Measurements from ENCODE around the gene FZR1.

Gene FZR1

DNA sequence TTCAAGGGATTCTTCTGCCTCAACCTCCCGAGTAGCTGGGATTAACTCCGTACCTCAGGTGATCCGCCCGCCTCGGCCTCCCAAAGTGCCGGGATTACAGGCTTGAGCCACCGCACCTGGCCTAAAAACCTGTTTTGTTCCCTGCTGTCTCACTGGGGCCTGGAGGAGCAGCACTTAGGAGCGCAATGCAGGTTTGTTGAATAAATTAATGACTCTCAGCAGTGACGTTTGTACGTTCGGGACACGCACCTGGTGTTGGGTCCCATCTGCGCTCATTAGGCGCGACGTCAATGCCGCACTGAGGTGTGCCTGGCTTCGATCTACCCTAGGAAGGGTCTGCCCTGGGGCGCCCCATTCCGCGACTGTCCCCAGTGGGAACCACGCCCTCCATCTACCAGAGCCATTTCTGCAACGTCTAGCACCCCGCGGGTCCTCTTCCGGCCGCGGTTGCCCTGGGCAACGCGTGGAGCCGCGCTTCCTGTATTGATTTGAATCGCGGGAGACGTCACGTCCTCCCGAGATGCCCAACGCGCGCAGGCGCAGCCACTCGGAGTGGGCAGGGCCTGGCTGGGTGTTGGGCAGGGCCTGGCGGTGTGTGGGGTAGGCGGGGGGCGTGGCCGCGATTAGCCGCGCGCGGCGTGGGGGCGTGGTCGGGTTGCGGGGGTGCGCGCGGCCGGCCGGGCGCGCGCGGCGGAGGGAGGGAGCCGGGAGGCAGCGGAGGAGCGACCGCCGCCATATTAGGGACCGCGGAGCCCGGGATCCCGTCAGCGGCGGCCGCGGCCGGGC lies at the start of gene FZR1:
Gene FZR1, plus strand, starts transcription at position 714 of the 786 bp plus-strand sequence. CDS start 16,679 bp downstream, outside the sequence.
- peak; percentile 55 to 99 (median 98) for DNase-seq

DNA sequence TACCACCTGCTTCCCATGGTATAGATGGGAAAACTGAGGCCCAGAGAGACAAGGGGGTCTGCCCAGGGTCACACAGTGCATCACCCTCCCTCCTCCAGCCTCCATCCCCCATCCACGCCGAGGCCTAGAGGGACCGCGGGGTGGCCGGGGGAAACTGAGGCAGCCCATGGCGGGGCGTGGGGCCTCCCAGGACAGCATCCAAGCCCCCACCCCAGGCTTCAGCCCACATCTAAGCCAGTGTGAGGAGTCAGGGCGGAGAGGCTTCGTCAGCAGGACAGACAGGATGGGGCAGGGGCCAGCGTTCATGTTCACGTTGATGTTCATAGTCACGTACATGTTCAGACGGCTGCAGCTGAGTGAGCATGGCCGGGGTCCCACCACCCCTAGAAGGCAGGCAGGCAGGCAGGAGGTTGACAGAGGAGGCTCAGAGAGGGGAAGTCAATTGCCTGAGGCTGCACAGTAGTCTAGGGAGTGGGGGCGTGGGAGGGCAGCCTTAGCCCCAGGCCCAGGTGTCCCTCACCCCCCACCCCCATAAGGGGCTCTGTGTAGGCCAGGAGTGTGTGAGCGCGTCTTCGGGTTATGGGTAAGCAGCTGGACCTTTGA lies 49.1 kb upstream of the FZR1 start:
- no peak for DNase-seq

DNA sequence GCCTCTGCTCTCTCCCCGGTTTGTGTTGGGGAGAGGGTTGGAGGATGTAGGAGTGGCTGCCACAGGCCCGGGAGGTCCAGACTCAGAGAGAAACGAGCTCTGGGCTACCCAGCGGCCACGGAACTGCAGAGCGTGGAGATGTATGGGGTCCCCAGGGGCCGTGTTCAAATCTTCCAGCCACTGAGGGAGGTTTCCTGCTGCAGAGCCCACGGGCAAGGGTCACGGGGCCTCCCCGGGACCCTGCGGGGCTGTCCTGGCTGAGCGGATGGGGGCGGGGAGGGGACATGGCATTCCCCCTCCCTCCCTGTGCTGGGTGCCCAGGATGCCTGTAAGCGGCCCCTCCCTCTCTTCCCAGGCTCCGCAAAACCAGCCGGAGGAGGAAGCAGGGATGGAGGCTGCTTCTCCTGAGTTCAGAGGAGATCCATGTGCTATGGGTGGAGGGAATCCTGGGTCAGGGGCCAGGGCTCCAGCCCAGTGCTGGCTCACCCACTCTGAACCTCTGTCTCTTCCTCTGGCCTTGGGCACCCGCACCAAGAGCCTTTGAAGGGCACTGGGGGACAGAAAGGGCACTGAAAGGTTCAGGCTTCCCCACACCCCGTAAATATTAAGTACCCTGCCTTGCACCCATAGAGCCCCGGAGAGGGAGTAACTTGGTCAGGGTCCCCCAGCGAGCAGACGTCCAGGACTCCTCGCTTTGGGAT lies 48.4 kb upstream of the FZR1 start:
- DNase-seq, result no peak

DNA sequence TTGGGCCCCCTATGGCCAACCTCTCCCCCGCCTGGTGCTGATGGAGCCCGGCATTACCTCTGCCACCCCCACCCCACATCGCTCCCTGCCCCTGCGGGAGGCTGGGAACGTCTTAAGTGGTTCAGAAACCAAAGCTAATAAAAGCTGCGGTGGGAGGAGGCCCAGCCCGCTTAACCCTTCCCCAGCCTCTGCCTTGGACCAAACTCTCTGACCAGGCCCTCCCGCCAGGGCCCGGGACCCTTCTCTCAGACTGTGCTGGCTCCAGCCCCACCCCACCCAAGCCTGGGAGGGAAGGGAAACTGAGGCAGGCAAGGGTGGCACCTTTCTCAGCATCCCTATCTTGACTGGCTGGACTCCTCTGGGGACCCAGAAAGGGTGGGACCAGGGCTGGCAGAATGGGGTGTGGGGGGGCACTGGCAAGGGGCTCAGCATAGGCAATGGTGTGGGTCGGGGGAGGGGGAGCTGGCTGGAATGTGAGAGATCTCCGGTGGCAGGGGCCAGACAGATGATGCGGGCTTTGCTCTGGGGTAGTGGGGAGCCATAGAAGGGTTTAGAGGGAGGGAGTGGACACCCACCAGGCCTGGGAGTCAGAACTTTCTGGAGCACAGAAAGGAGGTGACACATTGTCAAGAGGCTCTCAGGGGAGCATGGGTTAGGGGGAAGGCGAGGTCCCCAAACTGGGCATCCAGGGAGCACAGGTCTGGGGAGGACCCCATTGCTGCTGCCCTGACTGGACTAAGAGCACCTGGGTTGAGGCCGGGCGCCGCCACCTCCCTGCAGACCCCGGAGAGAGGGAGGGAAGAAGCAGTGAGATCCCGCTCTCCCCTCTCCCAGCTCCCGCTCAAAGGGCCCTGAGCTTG lies 47.7 kb upstream of the FZR1 start:
- peak in 2 of 51 donors; percentile 11 to 14 for DNase-seq

DNA sequence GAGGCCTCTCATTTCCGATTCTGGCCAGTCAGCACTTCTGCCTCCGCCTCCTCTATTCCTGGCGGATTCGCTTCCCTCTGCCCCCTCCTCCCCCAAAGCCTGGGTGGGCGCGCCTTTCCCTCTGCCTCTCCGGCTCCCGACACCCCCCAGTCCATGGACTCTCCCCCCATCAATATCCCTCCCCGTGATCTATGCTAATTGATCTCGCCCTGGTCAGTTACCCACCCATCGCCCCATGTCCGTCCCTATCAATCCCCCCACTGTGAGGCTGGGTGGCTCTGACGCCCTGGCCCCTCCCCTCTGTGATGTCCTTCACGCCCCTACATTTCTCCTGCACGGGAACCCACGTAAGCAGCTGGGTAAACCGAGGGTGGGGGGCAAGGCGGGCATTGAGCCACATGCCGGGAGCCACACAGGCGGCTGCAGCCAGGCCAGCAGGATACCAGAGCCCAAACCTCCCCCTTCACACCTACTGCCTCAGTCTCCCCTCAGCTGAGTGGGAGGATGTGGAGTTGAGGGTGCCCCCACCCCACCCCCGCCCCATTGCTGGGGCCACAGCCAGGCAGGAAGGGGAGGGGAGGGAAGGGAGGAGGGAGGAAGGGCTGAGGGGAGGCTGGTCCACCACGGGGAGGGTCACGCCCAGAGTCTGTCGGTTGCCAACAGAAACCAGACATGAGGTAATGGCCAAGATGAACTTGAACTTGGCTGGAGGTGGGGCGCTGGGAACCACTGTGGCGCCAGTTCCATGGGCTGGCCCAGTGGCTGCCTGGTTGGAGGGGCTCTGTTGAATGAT lies 46.8 kb upstream of the FZR1 start:
- peak in 46 of 51 donors; percentile 10 to 82 (median 58) for DNase-seq

DNA sequence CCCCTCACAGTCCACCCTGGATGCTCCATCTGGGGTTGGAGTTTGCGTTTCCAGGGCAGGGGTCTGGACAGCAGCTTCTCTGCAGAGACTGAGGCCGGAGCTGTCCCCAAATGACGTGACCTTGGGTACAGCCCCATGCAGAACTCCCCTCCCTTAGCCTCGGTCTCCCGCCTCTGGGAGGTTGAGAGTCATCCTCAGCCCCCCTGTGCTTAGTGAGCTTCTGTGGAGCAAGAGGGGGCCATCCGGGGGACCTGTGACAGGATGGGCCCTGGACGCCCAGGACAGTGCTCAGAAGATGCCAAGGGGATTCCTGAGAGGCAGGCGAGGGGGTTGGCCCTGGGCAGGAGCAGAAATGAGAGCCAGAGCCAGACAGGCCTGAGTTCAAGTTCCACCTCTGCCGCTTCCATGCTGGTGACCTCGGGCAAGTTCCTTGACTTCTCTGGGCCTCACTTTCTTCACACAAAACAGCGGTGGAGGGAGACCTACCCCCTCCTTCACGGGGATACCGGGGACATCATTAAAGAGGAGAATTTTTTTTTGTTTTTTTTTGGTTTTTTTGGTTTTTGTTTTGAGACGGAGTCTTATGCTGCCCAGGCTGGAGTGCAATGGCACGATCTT lies 46.0 kb upstream of the FZR1 start:
- DNase-seq, result no peak

DNA sequence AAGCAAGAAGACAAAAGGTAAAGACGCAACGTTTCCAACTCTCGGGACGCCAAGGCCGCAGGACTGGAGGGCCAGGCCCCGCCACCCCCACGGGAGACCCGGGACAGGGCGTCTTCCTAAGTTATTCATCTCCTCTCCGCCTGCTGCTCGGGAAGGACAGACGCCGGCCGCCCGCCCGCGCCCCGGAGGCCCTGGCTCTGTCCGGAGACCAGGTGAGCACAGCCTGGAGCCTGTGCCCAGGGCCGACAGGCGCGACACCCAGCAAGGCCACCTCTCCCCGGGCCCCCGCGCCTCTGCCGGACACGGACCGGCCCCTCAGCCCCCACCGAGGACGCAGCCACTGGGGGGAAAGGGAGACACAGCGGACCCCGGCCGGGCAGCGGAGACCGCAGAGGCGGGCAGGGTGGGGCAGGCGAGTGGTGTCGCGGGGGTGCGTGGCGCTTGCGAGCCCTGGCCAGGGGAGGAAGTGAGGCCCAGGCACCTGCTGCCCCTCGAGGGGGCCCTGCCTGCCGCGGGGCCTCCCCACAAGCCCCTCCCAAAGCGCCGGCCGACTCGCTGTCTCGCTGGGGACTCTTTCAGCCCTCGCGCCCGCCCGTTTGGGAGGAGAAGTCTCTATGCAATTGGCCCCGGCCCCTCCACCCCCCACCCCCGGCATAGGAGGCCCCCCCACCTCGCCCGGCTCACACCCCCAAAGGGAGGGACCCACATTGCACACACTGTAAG lies 43.0 kb upstream of the FZR1 start:
- DNase-seq, result no peak

DNA sequence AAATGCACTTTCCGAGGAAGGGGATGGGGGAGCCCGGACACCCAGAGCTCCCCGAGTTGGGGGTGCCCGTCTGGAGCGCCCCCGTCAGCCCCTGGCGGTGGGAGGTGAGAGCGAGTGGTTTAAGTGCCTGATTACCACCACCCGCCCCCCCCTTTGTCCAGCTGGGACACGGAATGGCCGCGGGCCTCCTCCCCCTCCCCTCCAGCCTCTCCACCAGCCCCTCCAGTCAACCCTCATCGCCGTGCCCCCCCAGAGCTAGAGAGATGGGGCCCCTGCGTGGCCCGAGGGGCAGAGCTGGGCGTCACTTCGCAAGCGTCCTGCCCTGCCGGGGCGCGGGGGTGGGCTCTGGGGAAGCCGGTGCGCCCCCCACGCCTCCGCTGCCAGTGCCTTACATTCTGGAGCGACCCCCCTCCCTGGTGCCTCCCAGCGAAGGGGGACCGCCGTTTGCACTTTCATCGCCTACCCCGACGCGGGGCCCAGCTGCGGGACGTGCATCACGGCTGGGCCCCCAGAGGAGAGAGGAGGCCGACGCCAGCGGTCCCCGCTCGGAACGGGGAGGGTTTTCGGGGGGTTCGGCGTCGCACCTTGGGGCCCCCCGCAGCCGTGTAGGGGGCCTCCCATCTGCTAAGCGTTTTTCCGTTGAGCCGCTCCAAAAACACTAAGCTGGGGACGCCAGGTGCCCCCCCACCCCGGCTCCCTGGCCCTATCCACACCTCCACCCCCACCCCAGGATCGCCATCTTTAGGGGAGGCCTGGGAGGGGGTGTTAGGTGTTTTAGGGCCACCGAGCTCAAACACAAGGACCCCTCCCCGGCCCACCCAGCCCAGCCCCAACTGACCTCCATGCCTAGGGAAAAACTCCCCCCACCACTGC lies 42.2 kb upstream of the FZR1 start:
- DNase-seq, result no peak

DNA sequence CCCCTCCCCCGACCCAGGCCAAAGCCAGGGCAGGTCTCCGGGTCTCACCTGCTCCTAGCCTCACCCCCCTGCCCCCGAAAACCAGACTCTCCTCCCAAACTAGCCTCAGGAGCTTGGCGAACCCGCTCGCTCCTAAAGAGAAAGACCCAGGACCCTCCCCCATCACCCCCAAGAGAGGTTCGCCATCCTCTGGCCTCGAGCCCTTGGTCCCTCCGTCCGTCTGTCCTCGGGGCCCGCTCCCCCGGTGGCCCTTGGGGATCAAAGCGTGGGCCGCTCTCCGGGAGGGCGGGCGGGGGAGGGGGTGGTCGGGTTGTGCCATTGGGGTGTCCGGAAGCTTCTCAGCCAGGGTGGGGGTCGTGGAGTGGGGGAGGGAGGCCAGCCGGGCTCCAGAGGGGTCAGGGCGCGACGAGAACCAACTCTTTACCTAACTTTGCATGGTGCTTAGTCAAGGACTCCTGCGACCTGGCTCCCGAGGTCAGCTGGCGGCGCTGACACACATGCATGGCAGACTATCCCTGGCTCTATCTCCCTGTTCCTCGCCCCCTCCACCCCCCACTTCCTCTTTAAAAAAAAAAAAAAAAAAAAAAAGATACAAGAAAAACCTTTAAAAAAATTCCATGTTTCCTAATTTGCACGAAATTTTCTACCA lies 41.4 kb upstream of the FZR1 start:
- no peak for DNase-seq

DNA sequence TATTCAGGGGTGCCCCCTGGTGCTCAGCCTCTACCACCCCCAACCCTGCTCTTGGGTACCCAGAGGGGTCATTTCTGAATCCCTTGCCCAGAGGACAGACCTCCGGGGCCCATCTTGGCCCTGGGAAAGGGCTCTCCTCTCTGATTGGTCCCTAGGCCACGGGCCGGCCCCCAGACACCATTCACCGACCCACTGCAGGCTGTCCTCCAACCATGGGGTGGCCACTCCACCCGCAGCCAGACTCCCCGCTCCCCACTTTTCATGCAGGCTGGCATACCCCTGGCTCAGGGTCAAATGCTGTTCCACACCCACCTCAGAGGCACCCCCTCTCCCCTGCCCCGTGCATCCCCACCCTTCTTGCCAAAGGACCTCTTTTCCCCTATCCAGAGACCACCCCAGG lies 40.6 kb upstream of the FZR1 start:
- DNase-seq, result no peak

DNA sequence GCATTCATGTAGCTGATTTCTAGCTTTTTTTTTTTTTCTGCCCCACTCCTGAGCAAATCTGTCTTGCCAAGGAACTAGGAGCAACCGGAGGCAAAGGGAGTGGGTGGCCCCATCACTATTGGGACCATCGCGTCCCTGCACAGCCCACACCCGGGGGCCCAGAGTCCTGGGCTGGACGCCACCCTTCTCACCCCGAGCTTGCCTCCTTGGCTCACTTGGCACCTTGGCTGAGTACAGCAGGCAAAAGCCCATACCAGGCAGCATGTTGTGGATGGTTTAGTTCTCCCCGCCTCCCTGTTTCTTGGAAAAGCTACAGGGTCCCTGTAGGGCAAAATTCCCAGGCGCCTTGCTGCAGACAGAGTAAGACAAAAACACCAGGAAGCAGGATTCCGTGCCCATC lies 39.5 kb upstream of the FZR1 start:
- DNase-seq, result peak in 29 of 51 donors; percentile 3 to 74 (median 38)

DNA sequence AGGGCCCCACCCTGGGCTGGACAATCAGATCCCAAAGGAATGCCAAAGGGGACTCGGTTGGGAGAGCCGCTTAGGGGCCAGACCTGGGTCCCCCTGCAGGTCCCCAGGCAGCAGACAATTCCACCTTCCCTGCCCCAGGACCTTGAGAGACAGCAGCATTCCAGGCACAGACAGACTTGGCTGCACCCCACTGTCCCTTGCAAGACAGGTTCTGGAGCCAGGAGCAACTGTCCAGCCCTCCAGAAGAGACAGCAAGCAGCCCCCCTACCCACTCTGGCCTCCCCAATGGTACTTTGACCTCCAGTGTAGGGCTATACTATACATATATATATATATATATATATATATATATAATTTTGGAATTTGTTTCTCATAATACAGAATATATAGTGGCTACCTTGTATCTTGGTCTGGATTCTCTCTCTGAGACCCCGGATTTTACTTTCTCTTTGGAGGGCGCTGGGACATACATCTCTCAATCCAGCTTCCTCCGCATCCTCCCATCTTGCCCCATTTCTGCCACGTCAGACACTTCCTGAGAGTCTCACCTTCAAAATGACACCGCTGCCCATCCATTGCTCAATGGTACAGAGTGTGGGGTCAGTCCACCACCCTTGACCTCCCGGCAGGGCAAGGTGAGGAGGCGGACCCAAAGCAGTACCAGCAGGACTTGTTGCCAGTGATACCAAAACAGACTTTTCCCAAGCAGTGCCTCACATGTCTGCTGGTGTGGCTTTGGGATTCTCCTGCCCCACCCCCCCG lies 38.5 kb upstream of the FZR1 start:
- no peak for DNase-seq

DNA sequence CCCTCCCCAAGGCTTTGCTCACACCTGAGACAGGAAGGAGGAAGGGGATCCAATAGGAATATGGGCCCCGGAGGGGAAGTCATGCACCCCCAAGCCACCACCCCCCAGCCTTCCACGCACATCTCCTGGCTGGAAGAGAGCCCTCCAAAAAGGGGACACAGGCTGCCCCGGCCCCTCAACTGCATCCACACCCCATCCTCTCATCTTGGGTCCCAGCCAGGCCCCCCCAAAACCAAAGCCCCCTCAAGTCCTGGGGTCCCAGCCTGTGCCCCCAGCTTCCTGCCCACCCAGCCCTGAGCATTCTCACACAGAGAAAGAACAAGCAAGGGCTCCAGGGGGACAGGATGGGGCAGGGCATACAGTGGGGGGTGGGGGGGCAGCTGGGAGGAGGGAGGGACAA lies 37.9 kb upstream of the FZR1 start:
- no peak for DNase-seq

DNA sequence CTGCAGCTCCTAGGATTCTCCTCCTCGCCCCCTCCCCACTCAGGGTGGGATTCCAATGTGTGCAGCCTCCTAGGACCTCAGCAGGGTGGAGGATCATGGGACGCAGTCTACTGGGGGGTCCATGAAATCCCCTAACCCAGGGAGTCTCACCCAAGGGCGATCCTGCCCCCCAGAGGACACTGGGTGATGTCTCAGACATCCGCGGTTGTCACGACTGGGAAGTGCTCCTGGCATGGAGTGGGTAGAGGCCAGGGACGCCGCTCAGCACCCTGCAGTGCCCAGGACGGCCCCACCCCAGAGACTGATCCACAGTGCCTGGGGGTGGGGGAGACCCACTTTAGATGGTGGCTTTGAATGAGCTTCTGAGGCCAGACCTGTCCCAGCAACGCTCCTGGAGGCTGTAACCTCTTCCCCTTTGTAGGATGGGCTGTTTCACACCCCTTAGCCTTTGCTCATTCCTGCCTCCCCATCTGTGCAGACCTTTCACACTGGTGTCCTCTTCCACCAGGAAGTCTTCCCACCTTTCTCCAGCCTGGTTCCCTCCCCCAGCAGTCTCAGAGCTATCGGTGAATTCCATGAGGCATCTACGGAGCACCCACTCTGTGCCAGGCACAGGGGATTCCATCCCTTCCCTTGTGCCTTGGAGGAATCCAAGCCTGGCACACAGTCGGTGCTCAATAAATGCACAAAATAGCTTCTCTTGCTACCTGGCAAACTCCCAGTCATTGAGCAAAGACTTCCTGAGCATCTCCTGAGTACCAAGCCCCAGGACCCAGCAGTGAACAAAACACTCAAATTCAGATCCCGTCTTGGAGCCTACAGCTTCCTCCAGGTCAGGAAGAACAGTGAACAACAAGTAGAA lies 36.2 kb upstream of the FZR1 start:
- DNase-seq, result peak in 1 of 51 donors; percentile 26

DNA sequence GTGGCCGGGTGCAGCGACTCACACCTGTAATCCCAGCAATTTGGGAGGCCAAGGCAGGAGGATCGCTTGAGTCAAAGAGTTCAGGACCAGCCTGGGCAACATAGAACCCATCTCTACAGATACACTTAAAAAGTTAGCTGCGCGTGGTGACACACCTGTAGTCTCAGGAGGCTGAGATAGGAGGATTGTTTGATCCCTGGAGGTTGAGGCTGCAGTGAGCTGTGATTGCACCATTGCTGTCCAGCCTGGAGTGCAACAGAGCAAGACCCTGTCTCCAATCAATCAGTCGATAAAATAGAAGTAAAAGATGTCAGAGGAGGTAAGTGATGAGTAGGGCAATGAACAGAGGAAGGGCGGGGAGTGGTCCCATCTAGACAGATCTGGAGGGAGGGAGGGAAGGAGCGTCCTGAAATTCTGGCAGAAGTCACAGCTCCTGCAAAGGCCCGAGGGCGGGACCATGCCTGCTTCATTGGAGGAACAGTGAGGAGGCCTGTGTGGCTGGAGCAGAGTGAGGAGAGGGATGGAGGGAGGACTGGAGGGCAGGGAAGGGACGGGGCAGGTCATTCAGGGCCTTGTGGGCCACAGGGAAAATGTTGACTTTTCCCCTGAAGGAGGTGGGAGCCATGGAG lies 35.5 kb upstream of the FZR1 start:
- no peak for DNase-seq

All from hypothalamus (tissue), 51 donors.